ENCODE data around the gene VHLL.

Gene VHLL

DNA sequence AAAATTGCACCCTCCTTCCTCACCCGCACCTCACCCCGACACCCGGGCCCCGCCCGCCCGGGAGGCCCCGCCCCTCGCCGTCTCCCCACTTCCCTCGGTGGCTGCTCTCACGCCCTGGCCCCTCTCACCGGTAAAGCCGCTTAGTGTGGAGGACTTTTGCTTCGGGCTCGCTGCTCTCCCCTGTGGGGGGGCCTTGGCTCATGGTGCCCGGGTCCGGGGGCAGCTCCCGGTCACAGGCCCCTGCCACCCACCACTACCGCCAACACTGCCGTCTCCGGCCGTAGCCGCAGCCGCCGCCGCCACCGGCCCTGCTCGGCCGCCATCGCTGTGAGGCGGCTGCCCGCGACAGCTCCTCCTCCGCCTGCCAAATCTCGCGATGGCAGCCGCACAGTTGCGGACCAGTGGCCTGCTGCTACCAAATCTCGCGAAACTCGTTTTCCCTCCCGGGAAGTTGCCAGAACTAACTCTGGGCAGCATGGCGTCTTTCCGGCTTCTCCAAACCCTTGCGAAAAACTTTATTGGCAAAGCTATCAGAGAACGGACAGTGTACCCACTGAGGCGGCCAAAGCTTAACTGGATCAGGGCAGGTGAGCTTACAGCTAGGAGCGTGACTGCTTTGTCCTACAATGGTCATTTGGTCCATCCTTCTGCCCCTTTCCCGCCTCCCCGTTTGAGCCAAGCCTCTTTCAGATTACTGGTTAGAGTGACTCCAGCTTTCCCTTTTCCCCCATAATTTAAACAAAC lies 16.5 kb downstream of the VHLL start, which contains the start of gene SMG5:
Gene SMG5, minus strand, starts transcription at position 347 of the 744 bp plus-strand sequence. Its CDS starts 145 bp downstream, at position 202.
- peak; percentile 100 for DNase-seq (ENCODE audit: low read depth)
- peak within 1 kb of the TSS; percentile 93 for H3K4me3 ChIP-seq (replicated peaks; ENCODE audit: low read depth, low read length)
- TF ChIP-seq, protein P1, sequence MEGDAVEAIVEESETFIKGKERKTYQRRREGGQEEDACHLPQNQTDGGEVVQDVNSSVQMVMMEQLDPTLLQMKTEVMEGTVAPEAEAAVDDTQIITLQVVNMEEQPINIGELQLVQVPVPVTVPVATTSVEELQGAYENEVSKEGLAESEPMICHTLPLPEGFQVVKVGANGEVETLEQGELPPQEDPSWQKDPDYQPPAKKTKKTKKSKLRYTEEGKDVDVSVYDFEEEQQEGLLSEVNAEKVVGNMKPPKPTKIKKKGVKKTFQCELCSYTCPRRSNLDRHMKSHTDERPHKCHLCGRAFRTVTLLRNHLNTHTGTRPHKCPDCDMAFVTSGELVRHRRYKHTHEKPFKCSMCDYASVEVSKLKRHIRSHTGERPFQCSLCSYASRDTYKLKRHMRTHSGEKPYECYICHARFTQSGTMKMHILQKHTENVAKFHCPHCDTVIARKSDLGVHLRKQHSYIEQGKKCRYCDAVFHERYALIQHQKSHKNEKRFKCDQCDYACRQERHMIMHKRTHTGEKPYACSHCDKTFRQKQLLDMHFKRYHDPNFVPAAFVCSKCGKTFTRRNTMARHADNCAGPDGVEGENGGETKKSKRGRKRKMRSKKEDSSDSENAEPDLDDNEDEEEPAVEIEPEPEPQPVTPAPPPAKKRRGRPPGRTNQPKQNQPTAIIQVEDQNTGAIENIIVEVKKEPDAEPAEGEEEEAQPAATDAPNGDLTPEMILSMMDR (IDR thresholded peaks at IDR 0.05; ENCODE audit: low read length, missing control alignments) = no peak

DNA sequence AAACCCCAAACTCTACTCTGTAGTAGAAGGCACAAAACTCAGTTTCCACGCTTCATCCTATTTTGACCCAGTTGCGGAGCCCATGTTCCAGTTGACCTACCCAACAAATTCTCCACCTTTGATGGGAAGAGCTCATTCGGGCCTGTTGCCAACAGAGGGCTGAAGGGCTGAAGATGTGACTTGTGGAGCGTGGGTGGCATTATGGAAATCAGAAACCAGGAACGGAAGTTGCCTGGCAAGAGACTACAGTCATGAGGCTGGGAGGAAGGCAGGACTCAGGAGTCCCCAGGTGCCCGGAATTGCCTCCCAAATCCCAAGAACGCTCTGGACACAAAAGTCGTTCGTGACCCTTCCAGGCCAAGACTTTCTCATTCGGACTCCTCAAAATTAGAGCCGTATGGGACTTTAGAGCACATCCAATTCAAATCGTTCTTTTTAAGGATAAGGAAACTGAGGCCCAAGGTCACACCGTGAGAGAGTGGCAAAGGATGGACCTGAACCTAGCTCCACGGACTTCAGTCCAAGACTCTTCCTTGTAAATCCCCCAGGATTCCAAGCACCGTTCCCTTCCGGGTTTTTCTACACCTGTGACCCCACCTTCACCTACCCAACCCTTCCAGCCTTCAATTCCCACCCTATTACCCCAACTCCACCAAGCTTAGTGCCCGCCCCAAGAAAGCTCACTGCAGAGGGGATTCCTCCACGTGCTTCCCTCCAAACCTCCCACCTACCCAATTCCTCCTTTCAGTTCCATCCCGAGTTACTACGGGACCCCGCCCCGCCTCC lies 17.2 kb downstream of the VHLL start:
- DNase-seq (ENCODE audit: low read depth) = no peak
- H3K4me3 ChIP-seq (replicated peaks; ENCODE audit: low read depth, low read length) = peak overlapping the region; percentile 93
- TF ChIP-seq, protein P1 (IDR thresholded peaks at IDR 0.05; ENCODE audit: low read length, missing control alignments) = no peak

DNA sequence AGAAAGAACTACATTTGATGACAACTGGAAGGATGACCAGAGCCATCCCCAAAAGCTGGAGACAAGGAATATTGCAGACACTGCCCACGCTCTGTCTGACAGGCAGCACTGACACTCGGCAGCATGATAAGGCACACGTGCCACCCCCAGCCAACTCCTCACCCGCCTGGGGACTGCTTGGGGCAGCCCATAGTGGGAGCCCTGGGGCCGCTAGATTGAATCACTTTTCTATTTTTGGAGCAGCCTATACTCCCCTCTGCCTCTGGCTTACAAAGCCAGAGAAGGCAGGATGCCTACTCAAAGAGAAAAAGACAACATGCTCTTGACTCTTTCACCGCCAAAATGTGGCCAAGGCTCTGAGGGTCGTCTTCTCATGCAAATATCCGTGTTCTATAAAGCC lies 17.8 kb downstream of the VHLL start:
- peak; percentile 51 for DNase-seq (ENCODE audit: low read depth)
- H3K4me3 ChIP-seq (replicated peaks; ENCODE audit: low read depth, low read length) = peak overlapping the region; percentile 93
- TF ChIP-seq, protein P1 (IDR thresholded peaks at IDR 0.05; ENCODE audit: low read length, missing control alignments) = peak; percentile 7

DNA sequence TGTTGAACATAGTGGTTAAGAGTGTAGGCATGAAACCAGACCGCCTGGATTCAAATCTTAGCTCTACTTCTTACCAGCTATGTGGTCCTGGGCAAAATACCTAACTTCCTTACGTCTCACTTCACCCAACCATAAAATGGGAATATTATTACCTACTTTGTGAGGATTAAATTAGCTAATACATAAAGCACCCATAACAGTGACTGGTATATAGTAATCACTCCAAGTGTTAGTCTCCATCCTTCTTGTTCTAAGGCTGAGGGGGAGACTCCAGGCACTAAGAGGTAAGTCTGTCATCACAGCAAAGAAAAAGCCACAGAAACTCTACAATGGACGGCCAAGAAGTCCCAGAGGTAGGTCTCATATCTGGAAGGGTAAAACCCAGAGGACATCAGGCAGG lies 19.3 kb downstream of the VHLL start:
- no peak for DNase-seq (ENCODE audit: low read depth)
- TF ChIP-seq, protein P1 (IDR thresholded peaks at IDR 0.05; ENCODE audit: low read length, missing control alignments) = no peak
- no peak overlapping the region for H3K4me3 ChIP-seq (replicated peaks; ENCODE audit: low read depth, low read length)

DNA sequence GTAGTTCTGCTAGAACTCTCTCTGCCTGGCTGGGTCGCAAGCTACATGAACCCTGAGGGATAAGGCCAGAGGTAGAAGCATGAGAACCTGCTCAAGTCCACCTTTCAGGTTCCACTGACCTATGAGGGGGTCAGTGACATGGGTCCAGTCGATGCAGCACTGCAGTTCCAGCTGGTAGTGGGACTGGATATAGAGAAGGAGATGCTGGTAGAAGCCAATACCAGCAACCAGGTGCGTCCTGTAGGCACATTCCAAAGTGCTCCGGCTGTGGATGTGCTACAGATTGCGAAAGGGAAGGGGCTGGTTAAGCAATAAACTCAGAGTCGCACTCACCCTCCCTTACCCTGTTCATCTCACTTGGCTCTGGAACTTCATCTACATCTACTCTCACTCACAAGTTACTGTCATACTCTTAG lies 22.1 kb downstream of the VHLL start:
- no peak overlapping the region for H3K4me3 ChIP-seq (replicated peaks; ENCODE audit: low read depth, low read length)
- peak; percentile 67 for DNase-seq (ENCODE audit: low read depth)
- TF ChIP-seq, protein P1 (IDR thresholded peaks at IDR 0.05; ENCODE audit: low read length, missing control alignments) = no peak

DNA sequence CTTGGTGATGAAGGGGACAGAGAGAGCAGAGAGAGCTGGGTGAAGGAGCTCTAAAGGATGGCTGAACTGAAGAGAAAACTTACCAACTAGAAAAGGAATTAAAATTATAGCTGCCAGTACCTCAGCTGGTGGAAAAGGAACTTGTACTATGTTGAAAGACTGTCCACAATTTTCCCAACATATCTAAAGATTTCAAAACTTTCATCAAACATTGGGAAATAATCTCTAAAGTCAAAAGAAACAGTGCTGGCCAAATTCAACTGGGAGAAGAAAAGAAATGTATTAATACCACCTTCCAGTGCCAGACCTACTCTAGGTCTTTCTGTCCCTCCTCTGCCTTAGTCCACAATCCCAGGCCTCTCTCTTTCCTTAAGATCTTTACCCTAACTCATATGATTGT lies 22.6 kb downstream of the VHLL start:
- TF ChIP-seq, protein P1 (IDR thresholded peaks at IDR 0.05; ENCODE audit: low read length, missing control alignments) = no peak
- DNase-seq (ENCODE audit: low read depth) = peak; percentile 70
- H3K4me3 ChIP-seq (replicated peaks; ENCODE audit: low read depth, low read length) = no peak overlapping the region

Measured in fibroblast of pulmonary artery (primary cell).